Panc1 (cell line): ENCODE results near the gene TRAF7. TPM values are rescaled to one million over a fixed set of nuclear protein-coding genes. Genes with fewer than 3 reads are reported as not detected.

Source experiments
- ATAC-seq: fragments of 200-7000 bp; cut with Tn5 transposase; 2 replicates; pipeline ENCODE4 v1.9.1; 2020; ENCODE audit warnings: mild to moderate bottlenecking, moderate library complexity
- BruUV-seq: library from RNA; stranded (reverse); fragments of 400-500 nt; replicated peaks from 2 replicates; lab custom pipeline; 2021; lab: Mats Ljungman, UMichigan
- CTCF ChIA-PET: fragments of 300-600 bp; sonication (Branson Sonifier 250); formaldehyde crosslinking; loops from one replicate; lab custom pipeline; 2022; ENCODE audit warnings: antibody characterized with exemption; lab: Charles Lee
- POLR2A ChIA-PET: fragments of 300-600 bp; sonication (Branson Sonifier 250); formaldehyde crosslinking; loops from one replicate; lab custom pipeline; 2022; ENCODE audit warnings: antibody characterized with exemption; lab: Charles Lee
- DNase-seq: peaks from one replicate; pipeline ENCODE4 v3.0.0-alpha.2; 2010; ENCODE audit warnings: low read depth, low spot score
- H3K27ac ChIP-seq: 2 replicates; pipeline ENCODE4 v1.5.1; 2011; ENCODE audit warnings: mild to moderate bottlenecking, low read length, inconsistent platforms
- H3K27me3 ChIP-seq: fragments of 200-500 bp; sonication (Bioruptor generic); 2 replicates; pipeline ENCODE4 v1.6.0; 2014; ENCODE audit warnings: low read length, inconsistent platforms; ENCODE audit not compliant: control insufficient read depth, insufficient read depth
- H3K36me3 ChIP-seq: fragments of 200-500 bp; sonication (Bioruptor generic); 2 replicates; pipeline ENCODE4 v1.5.1; 2014; ENCODE audit warnings: inconsistent platforms, mild to moderate bottlenecking, low read length, moderate library complexity; ENCODE audit not compliant: control insufficient read depth, insufficient read depth
- H3K4me1 ChIP-seq: 2 replicates; pipeline ENCODE4 v1.5.1; 2011; ENCODE audit warnings: inconsistent platforms, mild to moderate bottlenecking, low read length, moderate library complexity; ENCODE audit not compliant: control insufficient read depth, insufficient read depth
- H3K4me3 ChIP-seq, 2 experiments: 2 replicates each; pipeline ENCODE4 v1.5.1; 2011 to 2012; ENCODE audit warnings: low read depth in 2 of 2, low read length in 2 of 2, mild to moderate bottlenecking in 2 of 2, inconsistent platforms in 1 of 2, moderate library complexity in 1 of 2
- H3K9me3 ChIP-seq: fragments of 200-500 bp; sonication (Bioruptor generic); 2 replicates; pipeline ENCODE4 v1.5.1; 2014; ENCODE audit warnings: low read depth, mild to moderate bottlenecking, inconsistent platforms, low read length, moderate library complexity; ENCODE audit not compliant: control insufficient read depth, insufficient read depth
- CTCF ChIP-seq: fragments of 450-650 bp; IDR thresholded peaks from 2 replicates; pipeline ENCODE4 v1.5.1; 2017; ENCODE audit warnings: mild to moderate bottlenecking
- POLR2AphosphoS5 ChIP-seq: IDR thresholded peaks from 2 replicates; pipeline ENCODE4 v1.6.1; 2012; ENCODE audit warnings: mild to moderate bottlenecking, low read depth, low read length, moderate library complexity
- REST ChIP-seq, 2 experiments: IDR thresholded peaks; 2 replicates each; pipeline ENCODE4 v1.6.1; 2011 to 2012; ENCODE audit warnings: low read depth in 2 of 2, control low read depth in 1 of 2, low read length in 1 of 2, mild to moderate bottlenecking in 1 of 2, moderate library complexity in 1 of 2; ENCODE audit not compliant: insufficient read depth in 1 of 2
- SIN3A ChIP-seq: IDR thresholded peaks from 2 replicates; pipeline ENCODE4 v1.6.1; 2012; ENCODE audit warnings: low read depth, mild to moderate bottlenecking, low read length, moderate library complexity, borderline replicate concordance; ENCODE audit not compliant: insufficient read depth
- TCF7L2 ChIP-seq: IDR thresholded peaks from 2 replicates; pipeline ENCODE4 v1.6.1; 2011; ENCODE audit warnings: mild to moderate bottlenecking, low read depth, low read length, inconsistent platforms
- in situ Hi-C: cut with HindIII; loops from 2 replicates; pipeline ENCODE4 v1.10.0; 2016; ENCODE audit warnings: low sequenced_read_pairs, low pct_unique_long_range_greater_than_20kb
- intact Hi-C: fragments of 100-400 bp; cut with micrococcal nuclease; formaldehyde crosslinking; loops from one replicate; pipeline ENCODE4 v1.10.0; 2022; ENCODE audit not compliant: unreplicated experiment
- total RNA-seq: library from RNA; stranded (reverse); gene quantifications from one replicate; pipeline ENCODE4 v1.2.1, GENCODE V29; 2021; ENCODE audit not compliant: unreplicated experiment

Gene TRAF7
- total RNA-seq, 1 experiment from 2014 or later = 108 TPM

GRCh38 chr16:2210386-2211365, 55.1 kb downstream of the TRAF7 start, which contains the start of gene BRICD5:
Gene BRICD5, minus strand, starts transcription at chr16:2210863. Its CDS starts 30 bp downstream, at chr16:2210833.
- no TSS peak for BruUV-seq
- TF ChIP-seq POLR2AphosphoS5 (peak; percentile 36; the same call in 1 of the 2 replicates), SIN3A (no peak), CTCF (no peak), TCF7L2 (no peak), REST (IDR thresholded peaks at IDR 0.05; ENCODE audit: insufficient read depth in 1 of 2, low read depth in 2 of 2, low read length in 1 of 2) (no peak)
- ATAC-seq (peak; percentile 0; the same call in 1 of the 2 replicates), DNase-seq (no peak)
- Histone ChIP-seq H3K27me3 (no peaks in the 10 kb centered on the region), H3K27ac (peak within 1 kb of the TSS; percentile 48), H3K4me1 (peaks cover 32% of the 10 kb centered on the region), H3K36me3 (peaks cover 3% of the 10 kb centered on the region; the same call in 1 of the 2 replicates), H3K9me3 (no peaks in the 10 kb centered on the region), H3K4me3 (no peak within 1 kb of the TSS)
- POLR2A ChIA-PET = interaction anchor here (0.6 to 0.7 kb wide), 3 partner anchors 15 to 372 kb away, joined by 3 to 14 read pairs (median 7); no protein-coding TSS in a partner anchor
- in situ Hi-C loops = no loop called here
- intact Hi-C loops = no loop called here
- CTCF ChIA-PET = no interaction called here

GRCh38 chr16:2211923-2212347, 56.4 kb downstream of the TRAF7 start:
- intact Hi-C loops = no loop called here
- TF ChIP-seq TCF7L2 = no peak
- no peak for TF ChIP-seq SIN3A
- TF ChIP-seq CTCF = no peak
- no peak for TF ChIP-seq POLR2AphosphoS5
- ChIA-PET CTCF (no interaction called here), POLR2A (interaction anchor here (0.6 to 0.7 kb wide), 2 partner anchors 60 to 373 kb away, joined by 3 to 25 read pairs; no protein-coding TSS in a partner anchor)
- DNase-seq = no peak
- ATAC-seq = peak; percentile 5; the same call in 1 of the 2 replicates
- no TSS peak for BruUV-seq
- Histone ChIP-seq H3K4me3 (peak overlapping the region in 1 of 2 experiments; percentile 83; a peak in 1 of 4 replicates), H3K27me3 (no peaks in the 10 kb centered on the region), H3K27ac (peak overlapping the region; percentile 86), H3K4me1 (peaks cover 30% of the 10 kb centered on the region), H3K9me3 (no peaks in the 10 kb centered on the region), H3K36me3 (peaks cover 3% of the 10 kb centered on the region; the same call in 1 of the 2 replicates)
- in situ Hi-C loops = no loop called here
